Fibroblast of peridontal ligament (primary cell): ENCODE measurements around the gene FMO3.

Experiments used
- DNase-seq: peaks from one replicate; pipeline ENCODE4 v3.0.0-alpha.2; 2010; ENCODE audit errors: extremely low read depth

The FMO3 gene

DNA sequence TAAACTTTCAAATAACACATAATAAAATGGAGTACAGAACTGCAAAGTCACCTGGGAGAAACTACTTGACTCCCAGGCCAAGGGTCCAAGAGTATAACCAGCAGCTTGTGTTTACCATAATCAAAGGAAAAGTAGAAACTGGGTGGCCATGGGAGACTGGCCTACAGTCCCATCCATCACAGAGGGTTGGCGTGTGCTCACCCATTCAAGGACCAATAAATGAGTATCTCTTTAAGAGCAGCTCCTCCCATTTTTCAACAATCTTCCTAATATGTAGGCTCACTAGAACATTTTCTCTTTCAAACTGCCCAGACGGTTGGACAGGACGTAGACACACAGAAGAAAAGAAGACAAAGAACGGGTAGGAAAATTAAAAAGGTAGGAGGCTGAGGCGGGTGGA, at the start of gene FMO3:
FMO3 (plus strand) TSS at position 302 of the 400 bp plus-strand sequence. CDS start 1,754 bp downstream, outside the sequence.
- DNase-seq, result no peak

DNA sequence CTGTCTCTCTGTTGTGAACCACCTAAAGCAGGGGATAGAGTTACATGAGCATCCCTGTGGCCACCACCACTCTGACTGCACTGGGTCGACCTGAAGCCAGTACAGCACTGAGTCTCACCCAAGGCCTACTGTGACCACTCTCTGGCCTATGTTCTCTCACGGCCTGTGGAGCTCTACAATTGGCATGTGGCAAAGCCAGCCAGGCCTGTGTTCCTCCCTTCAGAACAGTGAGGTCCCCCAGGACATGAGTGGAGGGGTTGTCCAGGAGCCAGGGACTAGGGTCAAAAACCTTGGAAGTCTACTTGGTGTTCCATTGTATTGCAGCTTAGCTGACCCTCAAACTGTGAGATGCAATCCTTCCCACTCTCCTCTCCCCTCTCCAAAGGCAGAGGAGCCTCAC, 42.7 kb upstream of the FMO3 start:
- no peak for DNase-seq

DNA sequence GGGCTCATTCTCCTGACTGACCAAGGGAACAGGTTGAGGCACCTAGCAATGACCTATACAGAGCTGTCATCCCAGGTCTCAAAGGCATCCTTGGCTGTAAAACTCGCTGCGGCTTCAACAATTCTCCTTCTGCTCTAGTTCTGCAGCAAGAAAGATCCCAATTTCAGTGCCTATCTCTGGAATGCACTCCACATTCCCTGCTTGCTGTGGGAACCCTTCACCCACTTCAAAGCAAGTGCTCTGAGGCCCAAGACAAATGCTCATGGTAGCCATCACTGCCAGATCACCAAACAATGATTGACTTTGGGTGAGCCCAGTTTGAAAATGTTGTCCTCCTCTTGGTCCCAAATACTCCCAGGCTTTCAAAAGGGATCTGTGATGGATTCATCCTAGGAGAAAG, 37.7 kb upstream of the FMO3 start:
- no peak for DNase-seq

- no peak for DNase-seq
Measured at GRCh38 chr1:171055966-171056643, 34.6 kb upstream of the FMO3 start.

GRCh38 chr1:171061425-171062143, 29.1 kb upstream of the FMO3 start:
- DNase-seq, result peak; percentile 24

GRCh38 chr1:171062902-171063301, 27.8 kb upstream of the FMO3 start:
- no peak for DNase-seq

- no peak for DNase-seq
Measured at GRCh38 chr1:171075041-171075440, 15.7 kb upstream of the FMO3 start.

- DNase-seq, result peak; percentile 89
Measured at GRCh38 chr1:171081314-171081753, 9.4 kb upstream of the FMO3 start.

DNA sequence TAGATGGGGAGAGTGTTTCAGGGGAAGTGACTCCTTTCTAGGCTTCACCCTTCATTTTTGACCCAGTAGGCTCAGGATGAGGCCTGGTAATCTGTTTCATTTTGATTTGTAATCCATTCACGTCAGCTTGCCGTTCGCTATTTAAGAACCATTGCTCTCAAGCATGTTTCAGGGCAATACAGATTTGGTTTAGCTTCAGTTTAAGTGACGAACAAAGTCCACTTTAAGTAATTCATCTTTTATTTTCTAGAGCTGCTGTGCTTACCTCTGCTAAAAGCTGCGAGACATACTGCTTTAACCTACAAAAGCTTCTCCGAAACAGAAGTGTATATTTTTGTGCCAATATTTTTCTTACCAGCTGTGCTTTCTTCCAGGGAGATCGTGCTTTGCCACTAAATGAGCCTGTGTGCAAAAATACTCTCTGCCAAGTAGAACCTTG, 8.9 kb upstream of the FMO3 start:
- DNase-seq, result no peak

DNA sequence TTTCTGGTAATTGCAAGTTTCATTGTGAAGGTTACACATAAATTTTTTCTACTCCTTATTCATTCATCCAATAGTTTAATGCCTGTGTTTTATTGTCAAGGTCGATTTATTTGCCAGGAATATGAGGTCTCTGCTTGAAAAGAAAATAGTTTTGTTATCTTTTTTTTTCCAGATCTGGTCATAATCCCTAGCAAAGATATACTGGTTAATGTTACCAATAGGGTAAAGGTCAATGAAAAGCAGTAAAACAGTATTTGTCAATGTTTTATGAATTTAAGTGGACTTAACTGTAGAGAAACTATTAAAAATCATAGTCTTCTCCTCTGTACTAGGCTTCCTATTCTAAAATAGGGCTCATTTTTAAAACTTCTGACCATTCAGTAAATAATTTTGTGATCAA, 8.1 kb upstream of the FMO3 start:
- no peak for DNase-seq

DNA sequence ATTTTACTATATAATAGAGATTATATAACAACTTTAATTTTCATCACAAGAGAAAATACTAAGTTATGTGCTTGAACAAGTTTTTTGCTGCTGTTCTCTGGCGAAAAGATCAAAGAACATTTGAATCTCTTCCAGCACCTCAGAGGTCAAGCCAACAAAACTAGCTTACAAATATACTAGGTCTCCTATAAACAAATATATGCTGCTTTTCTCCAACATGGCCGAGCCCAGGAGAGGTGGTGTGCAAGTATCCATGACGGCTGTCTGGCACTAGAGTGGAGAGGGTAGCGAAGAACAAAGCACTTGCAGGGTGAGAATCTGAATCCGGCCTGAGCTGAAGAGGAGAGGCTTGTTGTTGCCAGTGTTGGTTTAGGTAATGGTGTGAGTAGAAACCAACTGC, 7.5 kb upstream of the FMO3 start:
- DNase-seq, result no peak

DNA sequence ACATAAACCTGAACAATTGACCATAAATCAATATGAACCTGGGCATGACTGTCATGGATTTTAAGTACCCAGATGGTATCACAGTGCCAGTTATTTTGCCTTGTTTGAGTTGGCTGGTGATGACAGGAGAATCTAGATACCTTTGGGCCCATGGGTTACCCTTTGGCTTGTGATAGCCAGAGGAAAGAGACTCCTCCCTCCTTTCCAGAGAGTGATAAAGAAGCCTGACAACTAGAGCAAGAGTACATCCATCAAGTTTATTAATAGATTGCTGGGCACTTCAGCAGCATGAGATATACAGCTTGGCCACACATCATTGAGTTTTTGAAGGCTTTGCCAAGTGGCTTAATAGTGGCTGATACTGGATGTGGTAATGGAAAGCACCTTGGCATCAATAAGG, 6.6 kb upstream of the FMO3 start:
- DNase-seq, result no peak

- DNase-seq, result no peak
Measured at GRCh38 chr1:171084870-171085269, 5.8 kb upstream of the FMO3 start.

DNA sequence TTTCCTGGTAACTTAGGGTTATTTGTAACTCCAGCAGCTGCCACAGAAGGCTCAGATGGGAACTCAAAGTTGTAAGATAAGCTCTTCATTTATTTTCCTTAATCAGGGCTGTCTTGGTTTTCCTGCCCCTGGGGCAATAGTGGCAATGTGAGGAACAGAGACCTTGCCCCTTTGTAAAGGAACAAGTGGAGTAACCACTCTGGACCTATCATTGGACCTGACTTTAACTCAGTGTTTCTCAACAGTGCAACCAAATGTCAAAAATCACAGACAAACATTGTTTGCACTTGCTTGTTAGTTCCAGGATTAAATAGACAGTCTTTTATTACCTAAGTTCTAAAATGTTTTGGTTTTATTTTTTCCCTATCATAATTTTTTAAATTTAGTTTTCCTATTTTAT, 2.8 kb upstream of the FMO3 start:
- no peak for DNase-seq

- no peak for DNase-seq
Measured at GRCh38 chr1:171103862-171104261, 13.2 kb downstream of the FMO3 start.

- DNase-seq, result peak; percentile 64
Measured at GRCh38 chr1:171107262-171107940, 16.7 kb downstream of the FMO3 start.

DNA sequence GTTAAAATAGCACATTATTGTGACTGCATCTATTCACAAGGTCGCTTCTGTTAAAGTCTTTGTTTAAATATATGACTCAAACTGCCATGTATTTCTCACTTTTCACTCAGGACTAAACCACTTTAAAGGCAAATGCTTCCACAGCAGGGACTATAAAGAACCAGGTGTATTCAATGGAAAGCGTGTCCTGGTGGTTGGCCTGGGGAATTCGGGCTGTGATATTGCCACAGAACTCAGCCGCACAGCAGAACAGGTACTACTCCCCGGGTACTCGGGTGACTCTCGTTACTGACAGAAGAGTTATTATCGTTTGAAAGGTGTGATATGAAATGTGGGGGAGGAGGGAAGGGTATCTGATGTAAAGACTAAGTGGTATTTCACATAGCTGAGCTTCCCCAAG, 17.3 kb downstream of the FMO3 start:
- no peak for DNase-seq

DNA sequence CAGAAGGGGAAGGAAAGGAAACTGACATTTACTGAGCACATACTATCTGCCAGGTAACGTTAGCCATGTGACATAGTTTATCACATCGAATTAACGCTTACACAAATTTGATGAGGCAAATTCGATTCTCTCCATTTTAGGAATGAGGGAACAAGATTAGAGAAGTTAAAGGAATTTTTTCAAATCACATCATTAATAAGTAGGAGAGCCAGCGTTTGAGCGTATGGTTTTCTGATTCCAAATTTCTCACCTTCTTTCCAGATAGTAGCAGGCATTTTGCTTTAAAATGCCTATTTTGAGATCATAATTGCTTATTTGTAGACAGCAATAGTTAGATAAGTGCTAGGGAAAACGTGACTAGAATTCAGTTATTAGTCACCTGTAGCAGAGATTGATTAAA, 19.3 kb downstream of the FMO3 start:
- no peak for DNase-seq

DNA sequence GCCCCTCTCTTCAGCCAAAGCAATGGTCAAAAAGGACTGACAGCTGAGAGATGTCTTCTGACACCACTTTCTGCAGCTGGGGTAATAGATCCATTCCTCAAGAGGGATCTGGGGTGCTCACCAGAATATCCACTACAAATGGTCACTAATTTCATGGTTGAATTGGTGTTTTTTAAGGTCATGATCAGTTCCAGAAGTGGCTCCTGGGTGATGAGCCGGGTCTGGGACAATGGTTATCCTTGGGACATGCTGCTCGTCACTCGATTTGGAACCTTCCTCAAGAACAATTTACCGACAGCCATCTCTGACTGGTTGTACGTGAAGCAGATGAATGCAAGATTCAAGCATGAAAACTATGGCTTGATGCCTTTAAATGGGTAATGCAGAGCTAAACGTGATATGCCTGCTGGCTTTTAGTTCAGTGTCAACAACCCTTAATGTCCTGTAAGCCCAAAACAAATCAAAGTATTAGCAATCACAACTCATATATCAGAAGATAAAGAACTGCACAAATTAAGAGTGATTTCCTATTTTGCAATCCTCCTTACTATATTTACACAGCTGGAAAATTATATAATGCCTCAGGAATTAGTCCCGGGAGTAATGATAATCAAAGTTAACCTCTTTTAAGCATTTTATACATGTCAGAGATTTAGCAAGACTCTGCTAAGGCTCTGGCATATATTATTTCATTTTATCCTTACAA, 20.1 kb downstream of the FMO3 start:
- DNase-seq, result peak; percentile 85

DNA sequence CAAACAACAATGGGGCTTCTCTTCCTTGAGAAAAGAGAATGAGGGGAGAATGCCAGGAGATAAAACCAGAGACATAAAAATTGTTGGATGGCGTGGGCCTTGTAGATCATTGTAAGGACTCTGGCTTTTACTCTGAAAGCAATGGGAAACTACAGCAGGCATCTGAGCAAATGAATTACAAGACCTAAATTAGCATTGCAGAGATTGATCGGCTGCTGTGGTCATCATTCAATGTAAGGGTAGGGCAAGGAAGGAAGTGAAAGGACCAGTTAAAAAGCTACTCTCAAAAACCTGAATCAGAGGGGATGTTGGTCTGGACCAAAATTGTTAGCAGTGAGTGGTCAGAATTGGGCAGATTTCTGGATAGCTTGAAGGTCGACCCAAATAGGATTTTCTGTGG, 21.4 kb downstream of the FMO3 start:
- no peak for DNase-seq

DNA sequence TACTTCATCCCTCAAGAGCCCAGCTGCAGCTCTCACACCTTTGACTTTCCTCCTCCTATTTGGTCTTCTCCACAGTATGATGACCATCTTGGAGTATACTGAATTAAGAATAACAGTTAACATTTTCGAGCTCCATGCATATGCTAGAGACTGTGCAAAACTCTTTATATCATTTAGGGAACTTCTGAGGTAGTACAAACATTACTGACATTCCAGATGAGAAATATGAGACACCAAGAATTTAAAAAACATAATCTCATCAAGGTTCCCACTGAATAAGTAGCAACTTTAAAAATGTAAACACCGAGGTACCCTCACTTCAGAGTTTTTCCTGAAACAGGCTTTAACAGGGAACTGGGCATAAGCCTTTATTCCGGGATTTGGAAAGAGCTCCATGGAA, 22.7 kb downstream of the FMO3 start:
- DNase-seq, result peak; percentile 46

GRCh38 chr1:171115280-171115897, 24.7 kb downstream of the FMO3 start:
- peak; percentile 33 for DNase-seq
